ENCODE data around the gene PPM1D.
"Not testable (repeated sequence)": the region's sequence is repeated elsewhere in the genome, so short reads cannot be mapped to it uniquely, and the experiment has no call there.

Gene PPM1D

DNA sequence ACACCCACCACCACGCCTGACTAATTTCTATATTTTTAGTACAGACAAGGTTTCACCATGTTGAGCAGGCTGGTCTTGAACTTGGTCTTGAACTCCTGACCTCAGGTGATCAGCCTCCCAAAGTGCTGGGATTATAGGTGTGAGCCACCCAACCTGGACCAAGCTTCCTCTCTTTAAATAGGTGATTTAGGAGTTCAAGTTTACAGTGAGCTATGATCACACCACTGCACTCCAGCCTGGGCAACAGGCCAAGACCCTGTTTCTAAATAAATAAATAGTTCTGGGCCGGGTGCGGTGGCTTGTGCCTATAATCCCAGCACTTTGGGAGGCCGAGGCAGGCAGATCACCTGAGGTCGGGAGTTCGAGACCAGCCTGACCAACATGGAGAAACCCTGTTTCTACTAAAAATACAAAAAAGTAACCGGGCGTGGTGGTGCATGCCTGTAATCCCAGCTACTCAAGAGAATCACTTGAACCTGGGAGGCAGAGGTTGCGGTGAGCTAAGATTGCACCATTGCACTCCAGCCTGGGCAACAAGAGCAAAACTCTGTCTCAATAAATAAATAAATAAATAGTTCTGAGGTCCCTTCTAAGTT is 6.5 kb upstream of the PPM1D start:
- not testable (repeated sequence) for DNase-seq (ENCODE audit: low read depth)

DNA sequence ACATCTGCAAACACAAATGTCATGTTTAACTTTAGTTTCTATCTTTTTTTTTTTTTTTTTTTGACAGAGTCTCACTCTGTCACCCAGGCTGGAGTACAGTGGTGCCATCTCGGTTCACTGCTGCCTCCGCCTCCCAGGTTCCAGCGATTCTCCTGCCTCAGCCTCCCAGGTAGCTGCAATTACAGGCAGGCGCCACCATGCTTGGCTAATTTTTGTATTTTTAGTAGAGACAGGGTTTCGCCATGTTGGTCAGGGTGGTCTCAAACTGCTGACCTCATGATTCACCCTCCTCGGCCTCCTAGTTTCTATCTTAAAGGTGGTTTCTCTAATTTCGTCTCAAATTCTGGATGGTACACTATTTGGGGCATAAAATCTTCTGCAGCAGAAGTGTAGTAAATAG is 5.8 kb upstream of the PPM1D start:
- DNase-seq (ENCODE audit: low read depth) = not testable (repeated sequence)

DNA sequence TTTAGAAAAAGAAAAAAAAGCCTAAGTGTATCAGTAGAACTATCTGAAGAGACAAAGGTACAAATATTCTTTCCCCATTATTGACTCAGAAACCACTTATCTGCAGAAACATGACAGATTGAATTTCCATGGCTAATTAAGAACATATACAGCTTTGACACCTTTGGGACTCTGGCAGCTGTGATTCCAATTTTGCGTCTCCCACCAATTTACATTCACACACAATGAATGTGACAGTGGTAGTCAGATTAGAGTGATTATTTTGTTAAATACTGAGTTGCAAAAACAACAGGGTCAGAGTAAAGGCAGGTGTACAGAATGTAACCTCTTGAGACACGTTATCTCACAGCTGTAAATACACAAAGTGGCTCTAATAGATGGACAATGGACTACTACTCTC is 5.3 kb upstream of the PPM1D start:
- no peak for DNase-seq (ENCODE audit: low read depth)

DNA sequence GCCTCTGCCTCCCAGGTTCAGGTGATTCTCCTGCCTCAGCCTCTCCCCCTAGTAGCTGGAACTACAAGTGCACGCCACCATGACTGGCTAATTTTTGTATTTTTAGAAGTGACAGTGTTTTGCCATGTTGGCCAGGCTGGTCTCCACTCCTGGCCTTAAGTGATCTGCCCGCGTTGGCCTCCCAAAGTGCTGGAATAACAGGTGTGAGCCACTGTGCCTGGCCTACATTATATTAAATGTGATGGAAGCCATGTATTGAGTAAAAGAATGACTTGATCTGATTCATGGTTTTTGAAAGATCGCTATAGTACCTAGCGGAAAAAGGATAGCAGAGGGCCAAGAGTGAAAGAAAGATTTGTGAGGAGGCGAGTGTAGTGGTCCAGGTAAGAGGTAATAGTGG is 2.7 kb upstream of the PPM1D start:
- DNase-seq (ENCODE audit: low read depth) = no peak

DNA sequence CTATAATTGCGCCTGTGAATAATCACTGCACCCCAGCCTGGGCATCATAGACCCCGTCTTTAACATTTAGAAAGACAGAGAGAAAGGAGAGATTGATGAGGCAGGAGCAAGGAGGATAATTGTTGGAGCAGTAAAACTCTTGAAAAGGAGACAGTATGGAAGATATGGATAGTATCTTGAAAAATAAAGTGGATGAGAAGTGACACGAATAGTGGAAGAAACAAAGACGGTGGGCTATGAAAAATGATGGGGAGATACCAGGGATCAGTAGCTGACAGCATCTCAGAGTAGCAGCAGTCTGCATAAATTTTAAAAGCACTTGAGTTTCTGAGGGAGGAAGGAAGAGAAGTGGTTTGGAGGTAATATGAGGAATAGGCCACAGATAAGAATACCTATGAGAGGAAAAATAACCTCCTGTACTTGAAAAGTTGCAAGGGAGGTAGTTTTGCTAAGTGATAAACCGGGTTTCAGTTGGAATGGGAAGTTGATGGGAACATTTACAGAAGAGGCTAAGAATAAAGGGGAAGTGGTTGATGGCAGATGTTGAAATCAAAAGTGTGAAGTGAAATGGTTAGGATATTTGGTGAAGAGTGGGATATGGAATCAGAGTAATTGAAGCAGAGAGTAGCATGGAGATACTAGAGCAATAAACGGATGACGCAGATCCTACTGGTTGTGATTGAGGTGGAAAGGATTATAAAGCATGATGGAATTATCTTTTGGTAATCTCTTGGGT is 1.8 kb upstream of the PPM1D start:
- DNase-seq (ENCODE audit: low read depth) = no peak

DNA sequence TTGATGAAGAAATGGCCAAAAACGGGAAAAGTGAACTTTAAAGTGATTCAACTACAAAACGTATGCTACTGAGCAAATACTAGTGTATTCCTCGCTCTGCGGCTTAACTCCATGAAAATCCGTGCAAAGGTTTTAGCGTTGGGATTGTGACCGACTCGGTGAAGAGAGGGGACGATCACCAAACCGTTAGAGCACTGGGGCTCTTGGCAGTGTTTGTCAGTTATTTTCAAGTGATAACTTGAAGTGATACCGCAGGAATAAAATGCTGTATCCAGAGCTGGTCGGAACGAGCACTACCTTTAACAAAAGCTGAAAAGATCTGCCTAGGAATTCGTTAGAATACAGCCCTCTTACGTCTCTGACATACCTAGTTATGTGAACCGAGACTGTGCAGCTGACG is 773 bp upstream of the PPM1D start:
- no peak for DNase-seq (ENCODE audit: low read depth)

DNA sequence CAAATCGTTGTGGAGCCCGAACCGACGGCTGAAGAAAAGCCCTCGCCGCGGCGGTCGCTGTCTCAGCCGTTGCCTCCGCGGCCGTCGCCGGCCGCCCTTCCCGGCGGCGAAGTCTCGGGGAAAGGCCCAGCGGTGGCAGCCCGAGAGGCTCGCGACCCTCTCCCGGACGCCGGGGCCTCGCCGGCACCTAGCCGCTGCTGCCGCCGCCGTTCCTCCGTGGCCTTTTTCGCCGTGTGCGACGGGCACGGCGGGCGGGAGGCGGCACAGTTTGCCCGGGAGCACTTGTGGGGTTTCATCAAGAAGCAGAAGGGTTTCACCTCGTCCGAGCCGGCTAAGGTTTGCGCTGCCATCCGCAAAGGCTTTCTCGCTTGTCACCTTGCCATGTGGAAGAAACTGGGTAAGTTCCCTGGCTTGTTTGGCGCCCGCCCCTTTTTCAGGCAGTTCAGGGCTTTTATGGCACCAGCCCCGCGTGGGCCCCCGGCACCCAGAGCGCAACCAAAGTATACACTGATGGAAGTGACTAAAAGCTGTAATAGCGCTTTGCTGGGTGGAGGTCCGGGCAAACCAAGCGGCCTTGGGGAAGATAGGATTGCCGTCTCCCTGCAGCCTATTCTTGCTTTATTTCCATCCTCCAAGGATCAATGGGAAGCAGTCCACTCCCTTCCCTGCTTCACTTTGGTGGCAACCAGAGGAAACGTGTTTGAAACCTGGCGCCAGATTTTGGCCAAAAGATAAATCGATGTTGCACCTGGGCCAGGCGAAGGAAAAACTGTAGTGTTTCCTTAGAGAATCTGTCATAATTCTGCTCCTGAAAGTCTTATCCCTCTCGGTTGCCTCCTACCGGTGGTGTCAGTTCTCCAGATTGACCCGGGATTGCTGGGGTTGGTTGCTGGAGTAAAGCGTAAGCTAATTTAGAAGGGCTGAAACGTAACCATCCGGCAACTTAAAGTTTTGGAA is 775 bp downstream of the PPM1D start:
- DNase-seq (ENCODE audit: low read depth) = peak; percentile 37

DNA sequence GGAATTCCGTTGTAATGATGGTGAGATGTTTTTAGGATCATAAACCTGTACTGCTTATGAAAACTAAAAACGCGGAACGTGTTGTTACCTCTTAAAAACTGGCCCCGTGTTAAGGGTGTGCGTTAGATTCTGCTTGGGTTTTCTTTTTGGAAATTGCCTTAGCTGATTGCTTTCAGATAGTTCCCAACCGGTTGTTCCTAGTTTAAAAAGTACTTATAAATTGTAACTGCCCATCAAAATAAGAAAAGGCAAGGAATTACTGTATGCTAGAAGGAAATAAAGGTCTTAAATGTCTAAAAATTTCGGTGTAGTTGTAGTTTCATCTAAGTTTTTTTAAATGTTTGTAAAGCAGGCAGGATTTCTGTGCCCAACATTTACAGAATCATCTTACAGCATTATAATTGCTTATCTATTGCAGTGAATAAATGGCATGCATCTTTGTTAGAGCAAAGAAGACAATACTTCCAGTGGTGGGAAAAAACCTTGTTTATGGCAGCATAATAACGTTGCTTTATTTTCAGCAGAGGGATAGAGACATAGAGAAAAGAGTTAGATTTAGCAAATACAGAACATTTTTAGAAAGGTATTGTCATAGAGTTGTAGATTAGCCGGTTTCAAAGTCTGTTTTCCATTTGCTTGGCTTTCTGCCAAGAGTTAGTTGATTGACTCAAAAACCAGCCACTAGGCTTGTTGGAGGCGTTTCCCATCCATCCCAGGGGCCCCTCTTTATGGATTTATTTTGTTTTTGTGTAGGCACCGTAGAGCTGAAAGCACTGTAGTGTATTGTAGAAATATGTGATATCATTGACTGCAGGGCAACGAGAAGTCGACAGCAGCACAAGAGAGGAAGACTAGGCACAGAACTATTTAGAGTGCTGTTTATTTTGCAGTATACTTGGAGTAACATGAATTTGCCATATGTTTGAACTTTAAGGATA is 1.7 kb downstream of the PPM1D start:
- no peak for DNase-seq (ENCODE audit: low read depth)

DNA sequence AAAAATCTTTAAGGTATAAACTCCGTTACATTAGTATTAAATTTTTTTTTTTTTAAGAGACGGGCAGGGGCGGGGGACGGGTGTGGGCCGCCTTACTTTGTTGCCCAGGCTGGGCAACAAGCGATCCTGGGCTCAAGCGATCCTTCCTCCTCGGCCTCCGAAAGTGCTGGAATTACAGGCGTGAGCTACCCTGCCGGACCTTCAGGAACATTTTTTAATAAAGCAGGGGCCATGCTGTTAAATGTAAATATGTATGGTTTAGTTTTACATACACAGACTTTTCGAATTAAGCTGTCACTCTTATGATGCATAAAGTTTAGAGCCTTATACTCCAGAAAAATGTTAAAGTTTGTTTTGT is 2.4 kb downstream of the PPM1D start:
- DNase-seq (ENCODE audit: low read depth) = no peak

DNA sequence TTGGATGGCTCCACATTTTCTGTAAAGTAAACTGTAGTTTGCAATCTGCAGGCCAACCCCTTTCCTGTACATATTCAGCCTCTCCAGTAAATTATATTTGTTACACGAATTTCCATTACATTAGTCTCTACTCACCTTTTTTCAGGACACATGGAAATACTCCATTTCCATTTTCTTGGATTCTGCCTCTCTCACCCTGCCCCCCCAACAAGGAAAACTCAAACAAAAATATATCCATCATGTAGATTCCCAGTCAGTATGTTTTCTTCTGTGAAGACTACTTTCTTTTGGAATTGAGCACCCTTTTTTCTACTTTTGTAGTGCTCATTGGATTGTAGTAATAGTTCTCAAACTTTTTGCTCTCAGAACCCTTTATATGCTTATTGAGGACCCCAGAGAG is 2.9 kb downstream of the PPM1D start:
- DNase-seq (ENCODE audit: low read depth) = no peak

DNA sequence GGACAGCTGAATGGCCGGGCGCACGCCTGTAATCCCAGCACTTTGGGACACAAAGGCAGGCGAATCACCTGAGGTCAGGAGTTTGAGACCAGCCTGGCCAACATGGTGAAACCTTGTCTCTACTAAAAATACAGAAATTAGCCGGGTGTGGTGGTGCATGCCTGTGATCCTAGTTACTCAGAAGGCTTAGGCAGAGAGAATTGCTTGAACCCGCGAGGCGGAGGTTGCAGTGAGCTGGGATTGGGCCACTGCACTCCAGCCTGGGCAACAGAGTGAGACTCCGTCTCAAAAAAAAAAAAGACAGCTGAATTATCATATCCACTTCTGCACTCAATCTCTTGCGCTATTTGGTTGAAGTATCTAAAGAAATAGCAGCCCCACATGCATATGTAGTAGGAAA is 3.5 kb downstream of the PPM1D start:
- not testable (repeated sequence) for DNase-seq (ENCODE audit: low read depth)

DNA sequence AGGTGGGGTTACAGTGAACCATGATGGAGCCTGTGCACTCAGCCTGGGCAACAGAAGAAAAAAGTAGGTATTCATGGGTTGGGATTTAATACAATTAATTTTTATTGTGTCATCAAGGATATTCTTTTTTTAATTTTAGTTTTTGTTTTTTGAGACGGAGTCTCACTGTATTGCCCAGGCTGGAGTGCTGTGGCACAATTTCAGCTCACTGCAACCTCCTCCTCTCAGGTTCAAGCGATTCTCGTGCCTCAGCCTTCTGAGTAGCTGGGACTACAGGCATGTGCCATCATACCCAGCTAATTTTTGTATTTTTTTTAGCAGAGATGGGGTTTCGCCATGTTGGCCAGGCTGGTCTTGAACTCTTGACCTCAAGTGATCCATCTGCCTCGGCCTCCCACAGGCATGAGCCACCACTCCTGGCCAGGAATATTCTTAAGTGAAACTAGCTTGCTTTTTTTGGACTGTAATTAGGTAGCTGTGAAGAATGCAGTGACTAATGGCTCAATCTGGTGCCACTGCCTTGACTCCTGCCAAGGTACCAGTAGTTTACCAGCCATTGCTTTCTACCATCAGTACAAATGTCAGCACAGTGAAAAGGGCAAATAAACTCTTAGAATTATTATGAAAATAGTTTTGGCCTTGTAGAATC is 4.8 kb downstream of the PPM1D start:
- DNase-seq (ENCODE audit: low read depth) = no peak

DNA sequence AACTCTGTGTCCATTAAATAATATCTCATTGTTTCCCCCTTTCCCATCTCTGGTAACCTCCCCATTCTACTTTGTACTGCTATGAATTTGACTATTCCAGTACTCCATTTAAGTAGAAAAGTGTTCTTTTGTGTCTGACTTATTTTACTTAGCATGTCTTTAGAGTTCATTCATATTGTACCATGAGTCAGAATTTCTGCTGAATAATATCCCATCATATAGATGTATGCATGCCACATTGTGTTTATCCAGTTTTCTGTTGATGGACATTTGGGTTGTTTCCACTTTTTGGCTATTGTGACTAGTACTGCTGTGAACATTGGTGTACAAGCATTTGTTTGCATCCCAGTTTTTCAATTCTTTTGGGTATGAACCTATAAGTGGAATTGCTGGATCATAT is 6.0 kb downstream of the PPM1D start:
- DNase-seq (ENCODE audit: low read depth) = no peak

DNA sequence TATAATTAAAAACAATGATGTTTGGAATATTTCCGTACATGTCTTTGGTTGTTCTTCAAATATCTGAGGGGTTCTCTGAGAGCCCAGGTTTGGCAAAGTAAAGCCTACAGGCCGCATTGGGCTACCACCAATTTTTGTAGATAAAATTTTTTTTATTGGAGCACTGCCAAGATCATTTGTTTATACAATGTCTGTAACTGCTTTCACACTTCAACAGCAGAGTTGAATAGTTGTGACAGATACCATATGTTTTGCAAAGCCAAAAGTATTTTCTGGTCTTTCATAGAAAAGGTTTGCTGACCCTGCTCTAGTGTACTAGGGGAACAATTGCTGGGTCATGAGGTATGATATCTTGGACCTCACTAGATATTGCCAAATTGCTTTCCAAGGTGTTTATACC is 10.5 kb downstream of the PPM1D start:
- DNase-seq (ENCODE audit: low read depth) = no peak

DNA sequence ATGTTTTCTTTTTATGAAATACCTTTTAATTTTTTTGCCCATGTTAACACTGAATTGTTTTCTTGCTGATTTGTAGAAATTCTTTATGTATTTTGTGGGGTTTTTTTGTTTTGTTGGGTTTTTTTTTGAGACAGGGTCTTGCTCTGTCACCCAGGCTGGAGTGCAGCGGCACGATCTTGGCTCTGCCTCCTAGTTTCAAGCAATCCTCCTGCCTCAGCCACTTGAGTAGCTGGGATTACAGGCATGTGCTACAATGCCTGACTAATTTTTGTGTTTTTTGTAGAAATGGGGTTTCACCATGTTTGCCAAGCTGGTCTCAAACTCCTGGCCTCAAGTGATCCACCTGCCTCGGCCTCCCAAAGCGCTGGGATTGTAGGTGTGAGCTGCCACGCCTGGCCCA is 11.3 kb downstream of the PPM1D start:
- not testable (repeated sequence) for DNase-seq (ENCODE audit: low read depth)

DNA sequence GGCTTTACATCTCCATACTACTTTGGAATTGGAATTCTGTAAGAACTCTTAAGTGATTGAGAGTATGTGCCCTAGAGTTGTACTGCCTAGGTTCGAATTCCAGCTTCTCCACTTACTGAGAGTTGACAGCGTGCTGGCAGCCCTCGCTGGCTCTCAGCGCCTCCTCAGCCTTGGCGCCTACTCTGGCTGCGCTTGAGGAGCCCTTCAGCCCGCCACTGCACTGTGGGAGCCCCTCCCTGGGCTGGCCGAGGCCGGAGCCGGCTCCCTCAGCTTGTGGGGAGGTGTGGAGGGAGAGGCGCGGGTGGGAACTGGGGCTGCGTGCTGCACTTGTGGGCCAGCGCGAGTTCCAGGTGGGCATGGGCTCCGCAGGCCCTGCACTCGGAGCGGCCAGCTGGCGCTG is 13.3 kb downstream of the PPM1D start:
- no peak for DNase-seq (ENCODE audit: low read depth)

DNA sequence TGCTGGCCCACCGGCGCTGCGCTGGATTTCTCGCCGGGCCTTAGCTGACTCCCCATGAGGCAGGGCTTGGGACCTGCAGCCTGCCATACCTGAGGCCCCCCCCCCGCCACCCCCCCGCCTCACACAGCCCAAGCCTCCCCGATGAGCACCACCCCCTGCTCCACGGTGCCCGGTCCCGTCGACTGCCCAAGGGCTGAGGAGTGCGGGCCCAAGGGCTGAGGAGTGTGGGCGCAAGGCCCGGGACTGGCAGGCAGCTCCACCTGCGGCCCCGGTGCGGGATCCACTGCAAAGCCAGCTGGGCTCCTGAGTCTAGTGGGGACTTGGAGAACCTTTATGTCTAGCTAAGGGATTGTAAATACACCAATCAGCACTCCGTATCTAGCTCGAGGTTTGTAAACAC is 13.8 kb downstream of the PPM1D start:
- DNase-seq (ENCODE audit: low read depth) = not testable (repeated sequence)

DNA sequence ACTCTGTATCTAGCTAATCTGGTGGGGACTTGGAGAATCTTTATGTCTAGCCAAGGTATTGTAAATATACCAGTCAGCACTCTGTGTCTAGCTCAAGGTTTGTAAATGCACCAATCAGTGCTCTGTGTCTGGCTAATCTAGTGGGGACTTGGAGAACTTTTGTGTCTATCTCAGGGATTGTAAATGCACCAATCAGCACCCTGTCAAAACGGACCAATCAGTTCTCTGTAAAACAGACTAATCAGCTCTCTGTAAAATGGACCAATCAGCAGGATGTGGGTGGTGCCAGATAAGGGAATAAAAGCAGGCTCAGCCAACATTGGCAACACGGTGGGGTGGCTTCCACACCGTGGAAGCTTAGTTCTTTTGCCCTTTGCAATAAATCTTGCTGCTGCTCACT is 14.3 kb downstream of the PPM1D start:
- DNase-seq (ENCODE audit: low read depth) = not testable (repeated sequence)

DNA sequence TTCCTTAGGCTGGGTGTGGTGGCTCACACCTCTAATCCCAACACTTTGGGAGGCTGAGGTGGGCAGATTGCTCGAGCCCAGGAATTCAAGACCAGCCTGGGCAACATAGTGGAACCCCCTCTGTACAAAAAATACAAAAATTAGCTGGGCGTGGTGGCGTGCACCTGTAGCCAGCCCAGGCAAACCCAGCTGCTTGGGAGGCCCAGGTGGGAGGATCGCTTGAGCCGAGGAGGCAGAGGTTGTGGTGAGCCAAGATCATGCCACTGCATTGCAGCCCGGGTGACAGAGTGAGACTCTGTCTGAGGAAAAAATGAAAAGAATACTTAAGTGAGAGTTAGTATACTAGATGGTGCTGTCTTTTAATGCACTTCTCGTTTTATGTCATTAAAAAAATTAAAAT is 15.1 kb downstream of the PPM1D start:
- DNase-seq (ENCODE audit: low read depth) = no peak

DNA sequence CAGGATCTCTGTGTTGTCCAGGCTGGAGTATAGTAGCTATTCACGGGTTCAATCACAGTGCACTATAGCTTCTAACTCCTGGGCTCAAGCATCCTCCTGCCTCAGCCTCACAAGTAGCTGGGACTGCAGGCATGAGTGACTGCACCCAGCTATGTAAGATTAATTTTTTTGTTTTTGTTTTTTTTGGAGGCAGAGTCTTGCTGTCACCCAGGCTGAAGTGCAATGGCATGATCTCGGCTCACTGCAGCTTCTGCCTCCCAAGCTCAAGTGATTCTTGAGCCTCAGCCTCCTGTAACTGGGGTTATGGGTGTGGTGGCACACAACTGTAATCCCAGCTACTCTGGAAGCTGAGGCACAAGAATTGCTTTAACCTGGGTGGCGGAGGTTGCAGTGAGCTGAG is 15.8 kb downstream of the PPM1D start:
- no peak for DNase-seq (ENCODE audit: low read depth)

DNA sequence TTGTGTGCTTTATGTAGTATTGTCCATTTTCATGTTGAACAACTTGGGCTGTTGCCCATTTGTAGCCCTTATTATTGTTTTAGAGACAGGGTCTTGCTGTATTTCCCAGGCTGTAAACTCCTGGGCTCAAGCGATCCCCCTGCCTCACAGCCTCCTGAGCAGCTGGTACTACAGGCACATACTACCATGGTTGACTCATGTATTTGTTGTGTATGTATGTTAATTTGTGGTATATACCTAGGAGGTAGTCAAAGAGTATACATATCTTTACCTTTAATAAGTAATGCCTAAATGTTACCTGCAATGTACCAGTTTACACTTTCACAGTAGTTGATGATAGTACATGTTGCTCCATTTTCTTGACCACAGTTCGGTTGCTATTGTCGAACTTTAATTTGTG is 18.1 kb downstream of the PPM1D start:
- no peak for DNase-seq (ENCODE audit: low read depth)

Measured in stimulated activated CD8-positive, alpha-beta memory T cell treated with anti-CD3 and anti-CD28 coated beads, Interleukin-4, amount 100 ng/mL, for 24 hours (primary cell).